ENCODE measurements around the gene CWC25.

- TF ChIP-seq POLR2A (IDR thresholded peaks at IDR 0.05), result no peak
- TF ChIP-seq CTCF (IDR thresholded peaks at IDR 0.05), result peak in 3 of 4 donors; percentile 6 to 30 (median 29)
These were observed 42.3 kb upstream of the CWC25 start for GRCh38 chr17:38867179-38867967.

All from right lobe of liver (tissue), 4 donors.